NCI-H526 treated with DMSO at 0.1 percent for 48 hours (cell line): Measurements from ENCODE around the gene LRIG1.

ENCODE experiments used
- DNase-seq: peaks from one replicate; lab custom pipeline; 2025; lab: John Stamatoyannopoulos, UW

The LRIG1 gene

DNA sequence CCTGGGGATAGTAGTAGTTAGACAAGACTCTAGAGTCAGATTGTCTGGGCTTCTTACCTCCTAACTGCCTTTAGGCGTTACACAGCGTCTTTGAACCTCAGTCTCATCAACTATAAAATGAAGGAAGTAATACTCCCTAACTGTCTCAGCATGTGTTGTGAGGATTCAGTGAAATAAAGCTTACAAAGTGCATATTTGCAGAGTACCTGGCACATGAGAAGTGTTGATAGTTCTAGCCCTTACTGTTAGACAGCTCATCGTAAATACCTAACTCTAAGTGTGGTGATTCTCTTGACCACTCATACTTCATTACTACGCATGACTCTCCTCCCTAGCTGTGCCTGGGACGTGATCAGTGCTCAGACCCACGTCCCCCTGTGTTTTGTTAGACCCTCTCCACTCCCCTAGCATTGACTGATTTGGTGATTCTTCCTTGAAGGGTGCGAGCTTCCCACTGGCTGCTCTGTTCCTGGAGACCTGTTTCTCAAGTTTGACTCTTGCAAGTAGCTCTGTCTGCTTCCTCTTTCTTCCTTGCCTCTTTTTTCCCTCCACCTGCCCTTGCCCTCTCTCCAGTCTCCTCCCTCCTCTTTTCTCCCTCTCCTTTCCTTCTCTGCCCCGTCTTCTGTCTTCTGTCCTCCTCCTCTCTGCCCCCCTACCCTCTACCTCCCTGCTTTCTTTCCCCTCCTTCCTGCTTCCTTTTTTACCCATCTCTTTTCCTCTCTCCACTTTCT lies 155.8 kb downstream of the LRIG1 start:
- DNase-seq, result no peak

DNA sequence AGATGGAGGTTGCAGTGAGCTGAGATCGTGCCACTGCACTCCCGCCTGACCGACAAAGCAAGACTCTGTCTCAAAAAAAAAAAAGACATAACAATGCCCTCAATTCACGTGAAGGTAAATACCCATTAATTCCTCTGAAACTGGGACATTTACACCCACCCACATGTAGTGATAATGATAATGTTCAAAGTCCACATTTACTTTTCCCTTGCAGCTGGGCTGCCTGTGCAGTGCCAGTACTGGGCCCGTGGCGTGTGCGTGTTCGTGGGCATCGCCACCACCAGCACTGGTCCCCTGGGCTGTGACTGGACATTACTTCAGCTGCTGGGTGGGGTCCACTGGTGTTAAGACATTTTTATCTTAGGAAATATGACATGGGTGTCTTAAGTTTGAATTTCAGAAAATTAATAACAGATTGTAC lies 156.4 kb downstream of the LRIG1 start:
- no peak for DNase-seq

DNA sequence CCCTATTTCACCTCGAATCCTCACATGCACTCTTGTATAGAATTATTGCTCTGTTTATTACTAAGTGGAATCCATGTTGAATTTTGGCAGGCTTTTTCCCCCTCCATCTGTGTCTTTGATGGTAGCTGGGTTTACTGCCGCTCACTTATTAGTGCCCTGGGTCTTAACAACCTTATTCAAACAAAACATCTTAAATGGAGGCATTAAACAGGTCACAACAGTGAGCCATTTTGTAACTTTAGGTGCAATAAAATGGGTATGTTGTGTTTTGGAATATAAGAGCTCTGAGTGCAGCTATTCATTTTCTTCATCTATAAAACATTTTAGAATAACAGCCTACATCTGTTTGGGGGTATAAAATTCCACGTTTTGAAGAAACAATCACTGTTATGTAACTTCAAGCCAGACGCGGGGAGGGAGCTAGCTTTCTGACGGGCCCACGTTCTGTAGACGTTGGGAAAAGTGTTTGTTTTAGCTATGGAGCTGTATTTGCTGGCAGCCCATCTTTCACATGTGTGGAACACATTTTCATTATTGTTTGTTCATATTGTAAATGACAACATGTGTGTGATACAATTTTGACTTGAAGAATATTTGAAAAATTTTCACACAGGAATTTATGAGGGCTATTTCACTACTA lies 158.0 kb downstream of the LRIG1 start:
- no peak for DNase-seq

DNA sequence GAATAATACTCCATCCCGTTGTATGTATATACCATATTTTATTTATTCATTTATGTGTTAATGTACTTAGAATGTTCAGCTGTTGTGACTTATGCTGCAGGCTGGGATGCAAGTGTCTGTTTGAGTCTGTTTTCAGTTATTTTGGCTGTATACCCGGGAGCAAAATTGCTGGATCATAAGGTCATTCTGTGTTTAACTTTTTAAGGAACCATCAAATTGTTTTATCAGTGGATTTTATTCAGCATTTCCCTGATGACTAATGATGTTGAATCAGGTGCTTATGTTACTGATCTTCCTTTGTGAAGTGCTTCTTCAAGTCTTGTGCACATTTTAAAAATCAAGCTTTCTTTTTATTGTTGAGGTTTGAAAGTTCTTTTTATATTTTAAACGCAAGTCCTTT lies 161.9 kb downstream of the LRIG1 start:
- no peak for DNase-seq

DNA sequence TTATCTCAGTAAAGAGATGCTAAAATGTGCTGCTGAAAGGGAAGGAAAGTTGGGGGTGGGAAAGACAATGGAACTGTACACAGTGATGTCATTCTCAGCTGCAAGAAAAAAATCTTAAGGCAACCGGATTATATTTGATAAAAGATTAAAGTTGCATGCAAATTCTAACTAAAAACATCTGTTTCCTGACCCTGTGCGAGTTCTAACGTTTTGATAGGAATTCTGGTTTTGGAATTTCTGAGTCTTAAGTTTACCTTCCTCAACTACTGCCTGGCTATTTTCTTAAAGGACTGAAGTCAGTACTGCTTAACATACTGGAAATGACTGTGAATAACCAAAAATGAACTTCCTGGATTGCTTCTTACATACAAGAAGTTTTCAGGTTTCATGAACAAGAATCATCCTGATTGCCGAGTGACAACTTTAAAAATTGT lies 164.5 kb downstream of the LRIG1 start:
- DNase-seq, result no peak

DNA sequence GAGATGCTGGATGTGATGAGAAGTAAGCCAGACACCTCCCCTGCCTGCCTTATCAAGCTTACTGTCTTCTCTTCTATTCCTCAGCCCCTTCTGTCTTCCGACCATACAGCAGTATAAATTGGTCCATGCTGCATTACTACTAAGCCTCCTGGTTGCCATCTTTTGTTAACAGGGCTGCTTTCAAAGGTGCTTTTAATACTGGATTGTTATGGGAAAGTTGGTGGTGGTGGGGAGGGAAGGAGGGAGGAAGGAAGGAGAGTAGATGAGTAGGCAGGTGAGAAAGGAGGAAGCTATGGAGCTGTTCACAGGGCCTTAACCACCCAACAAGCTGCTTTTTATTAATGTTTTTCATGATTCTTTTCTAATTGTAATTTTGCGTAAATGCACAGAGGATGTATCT lies 165.2 kb downstream of the LRIG1 start:
- DNase-seq, result no peak
